HepG2 (cell line): ENCODE results near the gene XRCC5. TPM values are rescaled to one million over a fixed set of nuclear protein-coding genes. Genes with fewer than 3 reads are reported as not detected.

Experiments
- CBX5 ChIP-seq: sonication (generic); formaldehyde crosslinking; IDR thresholded peaks from 2 replicates; pipeline ENCODE4 v1.4.0; 2020; ENCODE audit warnings: missing genetic modification reagents, borderline replicate concordance
- FOXO1 ChIP-seq: sonication (generic); formaldehyde crosslinking; IDR thresholded peaks from 2 replicates; pipeline ENCODE4 v1.4.0; 2020; ENCODE audit warnings: missing genetic modification reagents
- JARID2 ChIP-seq: sonication (generic); formaldehyde crosslinking; IDR thresholded peaks from 2 replicates; pipeline ENCODE4 v1.8.1; 2023; ENCODE audit warnings: missing genetic modification reagents, inconsistent platforms; ENCODE audit not compliant: insufficient replicate concordance
- KLF16 ChIP-seq, 2 experiments: sonication (generic) in 1 of 2; formaldehyde crosslinking in 1 of 2; IDR thresholded peaks; 2 replicates each; pipeline versions ENCODE4 v1.6.1 to v1.8.0; 2016 to 2023; ENCODE audit warnings: missing genetic modification reagents in 2 of 2, missing compliant biosample characterization in 1 of 2
- MAFG ChIP-seq: sonication (generic); formaldehyde crosslinking; IDR thresholded peaks from 2 replicates; pipeline ENCODE4 v1.5.1; 2020; ENCODE audit warnings: mild to moderate bottlenecking, missing genetic modification reagents
- MAZ ChIP-seq, 2 experiments: sonication (generic) in 1 of 2; formaldehyde crosslinking in 1 of 2; IDR thresholded peaks; 2 replicates each; pipeline versions ENCODE4 v1.5.0 to v1.6.1; 2012 to 2020; ENCODE audit warnings: low read depth in 2 of 2, mild to moderate bottlenecking in 2 of 2, borderline replicate concordance in 1 of 2, improper control_type of control experiment in 1 of 2, low read length in 1 of 2, missing genetic modification reagents in 1 of 2, moderate library complexity in 1 of 2
- MIER2 ChIP-seq: IDR thresholded peaks from 2 replicates; pipeline ENCODE4 v1.6.1; 2016; ENCODE audit warnings: missing biosample characterization, missing genetic modification reagents
- SRY ChIP-seq: sonication (generic); formaldehyde crosslinking; IDR thresholded peaks from 2 replicates; pipeline ENCODE4 v1.8.0; 2022; ENCODE audit warnings: mild to moderate bottlenecking, missing genetic modification reagents
- ZNF225 ChIP-seq: sonication (generic); formaldehyde crosslinking; IDR thresholded peaks from 2 replicates; pipeline ENCODE4 v1.4.0; 2020; ENCODE audit warnings: mild to moderate bottlenecking, missing genetic modification reagents
- ZNF343 ChIP-seq: sonication (generic); formaldehyde crosslinking; IDR thresholded peaks from 2 replicates; pipeline ENCODE4 v1.4.0; 2020; ENCODE audit warnings: mild to moderate bottlenecking, missing genetic modification reagents
- ZNF766 ChIP-seq: sonication (generic); formaldehyde crosslinking; IDR thresholded peaks from 2 replicates; pipeline ENCODE4 v1.5.0; 2020; ENCODE audit warnings: missing genetic modification reagents, borderline replicate concordance
- polyA plus RNA-seq, 8 experiments: library from polyadenylated mRNA; depleted of rRNA in 3 of 8; stranded (reverse) in 7 of 8; unstranded in 1 of 8; fragments of >200 nt; fragmentation: Illumina TruSeq in 4 of 8; extraction: Trizol in 4 of 8; gene quantifications; 2 replicates each; pipeline versions ENCODE4 v1.2.1 to v1.2.3, GENCODE V29; 2011 to 2016; ENCODE audit warnings: low read depth in 4 of 8, missing spikeins in 1 of 8, mixed read lengths in 1 of 8; ENCODE audit not compliant: insufficient read depth in 1 of 8
- total RNA-seq, 5 experiments: library from RNA; depleted of rRNA; stranded (reverse); fragments of >200 nt; fragmentation: Illumina TruSeq; extraction: Trizol; gene quantifications; 2 replicates each; pipeline ENCODE4 v1.2.3, GENCODE V29; 2016; ENCODE audit warnings: low read depth in 1 of 5
- TF ChIP-seq, protein P1 (sequence below): sonication (generic); formaldehyde crosslinking; conservative IDR thresholded peaks from 2 replicates; pipeline ENCODE4 v1.4.0; 2020; ENCODE audit warnings: missing genetic modification reagents
- TF ChIP-seq, protein P2 (sequence below): sonication (generic); formaldehyde crosslinking; IDR thresholded peaks from 2 replicates; pipeline ENCODE4 v1.5.1; 2020; ENCODE audit warnings: mild to moderate bottlenecking, missing genetic modification reagents, borderline replicate concordance
- TF ChIP-seq, protein P3 (sequence below): sonication (generic); formaldehyde crosslinking; IDR thresholded peaks from 2 replicates; pipeline ENCODE4 v1.4.0; 2020; ENCODE audit warnings: missing genetic modification reagents, borderline replicate concordance
- TF ChIP-seq, protein P4 (sequence below): sonication (generic); formaldehyde crosslinking; IDR thresholded peaks from 2 replicates; pipeline ENCODE4 v1.5.0; 2020; ENCODE audit warnings: mild to moderate bottlenecking, missing genetic modification reagents
- TF ChIP-seq, protein P5 (sequence below): sonication (generic); formaldehyde crosslinking; IDR thresholded peaks from 2 replicates; pipeline ENCODE4 v1.4.0; 2020; ENCODE audit warnings: missing genetic modification reagents

XRCC5 gene
- total and polyA plus RNA-seq, 2 of the 13 experiments (the other 11 are each of a cell fraction or from before 2014, with no cell fraction given), result 264 to 454 TPM

DNA sequence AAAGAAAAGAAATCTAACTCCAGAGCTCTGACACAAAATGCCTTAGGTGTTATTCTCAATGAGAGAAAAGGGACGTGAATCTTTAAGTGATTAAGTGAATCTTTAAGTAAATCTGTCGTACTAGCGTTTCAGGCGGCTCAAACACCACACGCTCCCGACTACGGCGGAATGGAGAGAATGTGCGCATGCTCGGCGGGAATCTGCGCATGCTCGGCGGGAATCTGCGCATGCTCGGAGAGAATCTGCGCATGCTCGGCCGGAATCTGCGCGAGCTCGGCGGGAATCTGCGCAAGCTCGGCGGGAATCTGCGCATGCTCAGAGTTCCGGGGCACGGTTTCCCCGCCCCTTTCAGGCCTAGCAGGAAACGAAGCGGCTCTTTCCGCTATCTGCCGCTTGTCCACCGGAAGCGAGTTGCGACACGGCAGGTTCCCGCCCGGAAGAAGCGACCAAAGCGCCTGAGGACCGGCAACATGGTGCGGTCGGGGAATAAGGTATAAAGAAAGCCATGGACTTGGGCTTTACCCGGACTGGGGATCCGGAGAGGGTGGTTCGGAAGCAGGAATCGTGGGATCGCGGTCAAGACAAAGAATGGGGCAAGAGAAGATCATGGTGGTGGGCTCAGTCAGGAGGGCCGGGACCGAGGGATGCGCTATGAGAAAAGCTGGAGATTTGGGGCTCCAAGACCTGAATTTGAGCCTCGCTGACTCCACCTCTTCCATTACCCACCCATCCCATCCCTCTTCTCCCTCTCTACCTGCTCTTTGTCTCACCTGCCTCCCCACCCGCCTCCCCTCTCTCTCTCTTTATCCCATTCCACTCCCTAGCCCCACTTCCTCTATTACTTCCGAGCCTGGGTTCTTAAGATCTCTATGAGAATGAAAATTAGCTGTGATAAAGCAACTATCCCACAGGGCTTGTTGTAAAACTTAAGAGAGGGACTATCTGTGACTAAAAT is at the start of gene XRCC5 (continued):
- TF ChIP-seq, protein P1, sequence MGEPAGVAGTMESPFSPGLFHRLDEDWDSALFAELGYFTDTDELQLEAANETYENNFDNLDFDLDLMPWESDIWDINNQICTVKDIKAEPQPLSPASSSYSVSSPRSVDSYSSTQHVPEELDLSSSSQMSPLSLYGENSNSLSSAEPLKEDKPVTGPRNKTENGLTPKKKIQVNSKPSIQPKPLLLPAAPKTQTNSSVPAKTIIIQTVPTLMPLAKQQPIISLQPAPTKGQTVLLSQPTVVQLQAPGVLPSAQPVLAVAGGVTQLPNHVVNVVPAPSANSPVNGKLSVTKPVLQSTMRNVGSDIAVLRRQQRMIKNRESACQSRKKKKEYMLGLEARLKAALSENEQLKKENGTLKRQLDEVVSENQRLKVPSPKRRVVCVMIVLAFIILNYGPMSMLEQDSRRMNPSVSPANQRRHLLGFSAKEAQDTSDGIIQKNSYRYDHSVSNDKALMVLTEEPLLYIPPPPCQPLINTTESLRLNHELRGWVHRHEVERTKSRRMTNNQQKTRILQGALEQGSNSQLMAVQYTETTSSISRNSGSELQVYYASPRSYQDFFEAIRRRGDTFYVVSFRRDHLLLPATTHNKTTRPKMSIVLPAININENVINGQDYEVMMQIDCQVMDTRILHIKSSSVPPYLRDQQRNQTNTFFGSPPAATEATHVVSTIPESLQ (CRISPR knock-in tag), result no peak; the same call in 1 of the 2 replicates
- TF ChIP-seq, protein P2, sequence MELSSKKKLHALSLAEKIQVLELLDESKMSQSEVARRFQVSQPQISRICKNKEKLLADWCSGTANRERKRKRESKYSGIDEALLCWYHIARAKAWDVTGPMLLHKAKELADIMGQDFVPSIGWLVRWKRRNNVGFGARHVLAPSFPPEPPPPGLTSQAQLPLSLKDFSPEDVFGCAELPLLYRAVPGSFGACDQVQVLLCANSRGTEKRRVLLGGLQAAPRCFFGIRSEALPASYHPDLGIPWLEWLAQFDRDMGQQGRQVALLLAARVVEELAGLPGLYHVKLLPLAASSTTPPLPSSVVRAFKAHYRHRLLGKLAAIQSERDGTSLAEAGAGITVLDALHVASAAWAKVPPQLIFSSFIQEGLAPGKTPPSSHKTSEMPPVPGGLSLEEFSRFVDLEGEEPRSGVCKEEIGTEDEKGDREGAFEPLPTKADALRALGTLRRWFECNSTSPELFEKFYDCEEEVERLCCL (CRISPR knock-in tag), result peak; percentile 51; the same call in 1 of the 2 replicates
- TF ChIP-seq, protein P3, sequence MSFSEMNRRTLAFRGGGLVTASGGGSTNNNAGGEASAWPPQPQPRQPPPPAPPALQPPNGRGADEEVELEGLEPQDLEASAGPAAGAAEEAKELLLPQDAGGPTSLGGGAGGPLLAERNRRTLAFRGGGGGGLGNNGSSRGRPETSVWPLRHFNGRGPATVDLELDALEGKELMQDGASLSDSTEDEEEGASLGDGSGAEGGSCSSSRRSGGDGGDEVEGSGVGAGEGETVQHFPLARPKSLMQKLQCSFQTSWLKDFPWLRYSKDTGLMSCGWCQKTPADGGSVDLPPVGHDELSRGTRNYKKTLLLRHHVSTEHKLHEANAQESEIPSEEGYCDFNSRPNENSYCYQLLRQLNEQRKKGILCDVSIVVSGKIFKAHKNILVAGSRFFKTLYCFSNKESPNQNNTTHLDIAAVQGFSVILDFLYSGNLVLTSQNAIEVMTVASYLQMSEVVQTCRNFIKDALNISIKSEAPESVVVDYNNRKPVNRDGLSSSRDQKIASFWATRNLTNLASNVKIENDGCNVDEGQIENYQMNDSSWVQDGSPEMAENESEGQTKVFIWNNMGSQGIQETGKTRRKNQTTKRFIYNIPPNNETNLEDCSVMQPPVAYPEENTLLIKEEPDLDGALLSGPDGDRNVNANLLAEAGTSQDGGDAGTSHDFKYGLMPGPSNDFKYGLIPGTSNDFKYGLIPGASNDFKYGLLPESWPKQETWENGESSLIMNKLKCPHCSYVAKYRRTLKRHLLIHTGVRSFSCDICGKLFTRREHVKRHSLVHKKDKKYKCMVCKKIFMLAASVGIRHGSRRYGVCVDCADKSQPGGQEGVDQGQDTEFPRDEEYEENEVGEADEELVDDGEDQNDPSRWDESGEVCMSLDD (CRISPR knock-in tag), result peak; percentile 27; the same call in 1 of the 2 replicates
- TF ChIP-seq MAZ (IDR thresholded peaks at IDR 0.05; ENCODE audit: borderline replicate concordance, low read depth, low read length) (no peak), MAZ (CRISPR knock-in tag; IDR thresholded peaks at IDR 0.05; ENCODE audit: low read depth) (peak; percentile 89), FOXO1 (CRISPR knock-in tag) (peak; percentile 64), CBX5 (CRISPR knock-in tag) (peak; percentile 87; the same call in 1 of the 2 replicates), ZNF343 (CRISPR knock-in tag) (0 out of 2 replicates have a peak, but pooled peaks have one; percentile 80), JARID2 (CRISPR knock-in tag) (no peak), ZNF225 (peak; percentile 93; the same call in 1 of the 2 replicates), ZNF766 (CRISPR knock-in tag) (peak; percentile 91; the same call in 1 of the 2 replicates), MAFG (CRISPR knock-in tag) (no peak), MIER2 (CRISPR knock-in tag) (peak; percentile 76; the same call in 1 of the 2 replicates), KLF16 (CRISPR knock-in tag; IDR thresholded peaks at IDR 0.05) (peak in 1 of 2 experiments; percentile 65; a peak in 1 of 4 replicates), SRY (CRISPR knock-in tag) (peak; percentile 84; the same call in 1 of the 2 replicates)
- TF ChIP-seq, protein P4, sequence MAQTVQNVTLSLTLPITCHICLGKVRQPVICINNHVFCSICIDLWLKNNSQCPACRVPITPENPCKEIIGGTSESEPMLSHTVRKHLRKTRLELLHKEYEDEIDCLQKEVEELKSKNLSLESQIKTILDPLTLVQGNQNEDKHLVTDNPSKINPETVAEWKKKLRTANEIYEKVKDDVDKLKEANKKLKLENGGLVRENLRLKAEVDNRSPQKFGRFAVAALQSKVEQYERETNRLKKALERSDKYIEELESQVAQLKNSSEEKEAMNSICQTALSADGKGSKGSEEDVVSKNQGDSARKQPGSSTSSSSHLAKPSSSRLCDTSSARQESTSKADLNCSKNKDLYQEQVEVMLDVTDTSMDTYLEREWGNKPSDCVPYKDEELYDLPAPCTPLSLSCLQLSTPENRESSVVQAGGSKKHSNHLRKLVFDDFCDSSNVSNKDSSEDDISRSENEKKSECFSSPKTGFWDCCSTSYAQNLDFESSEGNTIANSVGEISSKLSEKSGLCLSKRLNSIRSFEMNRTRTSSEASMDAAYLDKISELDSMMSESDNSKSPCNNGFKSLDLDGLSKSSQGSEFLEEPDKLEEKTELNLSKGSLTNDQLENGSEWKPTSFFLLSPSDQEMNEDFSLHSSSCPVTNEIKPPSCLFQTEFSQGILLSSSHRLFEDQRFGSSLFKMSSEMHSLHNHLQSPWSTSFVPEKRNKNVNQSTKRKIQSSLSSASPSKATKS (CRISPR knock-in tag), result no peak
- TF ChIP-seq, protein P5, sequence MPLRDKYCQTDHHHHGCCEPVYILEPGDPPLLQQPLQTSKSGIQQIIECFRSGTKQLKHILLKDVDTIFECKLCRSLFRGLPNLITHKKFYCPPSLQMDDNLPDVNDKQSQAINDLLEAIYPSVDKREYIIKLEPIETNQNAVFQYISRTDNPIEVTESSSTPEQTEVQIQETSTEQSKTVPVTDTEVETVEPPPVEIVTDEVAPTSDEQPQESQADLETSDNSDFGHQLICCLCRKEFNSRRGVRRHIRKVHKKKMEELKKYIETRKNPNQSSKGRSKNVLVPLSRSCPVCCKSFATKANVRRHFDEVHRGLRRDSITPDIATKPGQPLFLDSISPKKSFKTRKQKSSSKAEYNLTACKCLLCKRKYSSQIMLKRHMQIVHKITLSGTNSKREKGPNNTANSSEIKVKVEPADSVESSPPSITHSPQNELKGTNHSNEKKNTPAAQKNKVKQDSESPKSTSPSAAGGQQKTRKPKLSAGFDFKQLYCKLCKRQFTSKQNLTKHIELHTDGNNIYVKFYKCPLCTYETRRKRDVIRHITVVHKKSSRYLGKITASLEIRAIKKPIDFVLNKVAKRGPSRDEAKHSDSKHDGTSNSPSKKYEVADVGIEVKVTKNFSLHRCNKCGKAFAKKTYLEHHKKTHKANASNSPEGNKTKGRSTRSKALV (CRISPR knock-in tag), result peak; percentile 86; the same call in 1 of the 2 replicates
